ENCODE data around the gene N4BP3.
"Not testable (repeated sequence)": the region's sequence is repeated elsewhere in the genome, so short reads cannot be mapped to it uniquely, and the experiment has no call there.

The N4BP3 gene

DNA sequence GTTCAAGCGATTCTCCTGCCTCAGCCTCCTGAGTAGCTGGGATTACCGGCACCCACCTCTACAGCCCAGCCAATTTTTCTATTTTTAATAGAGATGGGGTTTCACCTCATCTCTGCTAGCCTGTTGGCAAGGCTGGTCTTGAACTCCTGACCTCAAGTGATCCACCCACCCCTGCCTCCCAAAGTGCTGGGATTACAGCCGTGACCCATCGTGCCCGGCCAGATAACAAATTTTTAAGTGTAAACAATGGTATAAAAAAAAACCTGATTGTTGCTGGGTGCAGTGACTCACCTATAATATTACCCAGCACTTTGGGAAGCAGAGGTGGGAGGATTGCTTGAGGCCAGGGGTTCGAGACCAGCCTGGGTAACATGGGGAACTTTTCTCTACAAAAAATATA, 28.0 kb upstream of the N4BP3 start:
- H3K36me3 Mint-ChIP-seq: no peaks in the 10 kb centered on the region
- DNase-seq (ENCODE audit: low spot score in 2 of 2) (no peak), ATAC-seq (no peak)
- H3K27ac Mint-ChIP-seq: no peak overlapping the region
- no peak overlapping the region for H3K4me3 Mint-ChIP-seq
- H3K4me1 Mint-ChIP-seq: no peaks in the 10 kb centered on the region
- no peaks in the 10 kb centered on the region for H3K9me3 Mint-ChIP-seq

DNA sequence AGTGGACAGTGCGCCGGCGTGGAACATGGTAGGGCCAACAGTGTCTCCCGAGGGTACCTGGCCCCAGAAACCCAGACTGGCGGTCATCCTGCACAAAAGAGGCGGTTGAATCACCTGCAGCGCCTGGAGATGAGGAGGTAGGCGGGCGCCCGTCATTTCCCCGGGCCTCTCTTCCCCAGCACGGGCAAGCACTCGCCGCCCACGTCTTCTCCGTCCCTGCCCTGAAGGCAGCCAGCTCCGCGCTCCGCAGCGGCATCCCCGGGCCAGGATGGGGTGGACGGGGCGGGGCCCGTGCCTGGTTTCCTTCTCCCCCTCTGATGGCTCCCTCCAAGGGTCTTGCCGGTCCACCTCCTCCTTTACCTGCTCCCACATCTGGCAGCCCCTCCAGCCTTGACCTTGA, 27.1 kb upstream of the N4BP3 start:
- no peak for ATAC-seq
- H3K36me3 Mint-ChIP-seq: no peaks in the 10 kb centered on the region
- DNase-seq (ENCODE audit: low spot score in 2 of 2): no peak
- peaks cover 1% of the 10 kb centered on the region for H3K9me3 Mint-ChIP-seq
- no peak overlapping the region for H3K4me3 Mint-ChIP-seq
- H3K4me1 Mint-ChIP-seq: no peaks in the 10 kb centered on the region
- no peak overlapping the region for H3K27ac Mint-ChIP-seq

DNA sequence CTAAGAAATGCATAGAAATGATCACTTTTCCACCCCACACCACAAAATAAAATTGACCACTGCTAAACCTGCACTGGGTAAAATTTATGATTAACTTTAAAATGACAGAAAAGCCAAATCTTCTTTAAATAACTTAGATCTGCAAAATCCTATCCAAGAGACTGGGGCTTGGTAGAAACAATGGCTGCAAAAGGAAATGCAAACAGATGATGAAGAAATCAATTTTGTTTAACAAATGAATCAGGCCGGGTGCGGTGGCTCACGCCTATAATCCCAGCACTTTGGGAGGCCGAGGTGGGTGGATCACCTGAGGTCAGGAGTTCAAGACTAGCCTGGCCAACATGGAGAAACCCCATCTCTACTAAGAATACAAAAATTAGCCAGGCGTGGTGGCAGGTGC, 26.1 kb upstream of the N4BP3 start:
- H3K9me3 Mint-ChIP-seq; H3K36me3 Mint-ChIP-seq; DNase-seq (ENCODE audit: low spot score in 2 of 2); H3K4me1 Mint-ChIP-seq; H3K27ac Mint-ChIP-seq; H3K4me3 Mint-ChIP-seq; ATAC-seq: not testable (repeated sequence)

DNA sequence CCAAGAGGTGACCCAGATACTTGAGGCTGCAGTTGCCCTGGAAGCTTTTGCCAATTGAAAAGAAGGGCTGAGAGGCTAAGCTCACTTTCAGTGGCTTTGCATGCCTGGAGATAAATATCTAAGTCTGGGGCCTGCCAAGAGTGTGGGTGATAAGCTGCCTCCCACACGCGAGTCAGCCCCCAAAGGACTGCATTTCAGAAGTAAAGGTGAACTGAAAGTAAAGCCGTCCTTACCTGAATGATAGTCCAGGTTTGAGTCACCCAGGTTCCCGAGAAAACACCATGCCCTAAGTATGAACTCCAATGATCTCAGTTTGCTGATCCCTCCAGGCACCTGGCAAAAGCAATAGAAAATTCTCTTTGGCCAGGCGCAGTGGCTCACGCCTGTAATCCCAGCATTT, 22.5 kb upstream of the N4BP3 start:
- DNase-seq (ENCODE audit: low spot score in 2 of 2) (no peak), ATAC-seq (no peak)
- no peak overlapping the region for H3K27ac Mint-ChIP-seq

DNA sequence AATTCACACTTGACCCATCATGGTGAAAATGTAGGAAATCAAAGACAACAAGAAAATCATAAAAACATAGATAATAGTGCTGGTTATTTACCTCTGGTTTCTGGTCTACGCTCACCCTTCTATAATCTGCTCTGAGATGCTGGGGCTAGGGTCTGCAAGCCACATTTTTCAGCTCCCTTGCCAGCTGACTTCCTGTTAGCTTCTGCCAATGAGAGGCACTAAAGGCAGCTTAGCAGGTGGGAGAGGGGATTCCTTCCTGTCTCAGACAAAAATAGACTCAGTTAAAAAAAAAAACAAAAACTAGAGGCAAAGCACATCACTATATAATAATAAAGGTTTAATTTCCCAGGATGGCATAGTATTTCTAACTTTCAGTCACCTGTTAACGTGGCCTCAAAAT, 20.2 kb upstream of the N4BP3 start:
- no peak overlapping the region for H3K4me3 Mint-ChIP-seq
- DNase-seq (ENCODE audit: low spot score in 2 of 2) (no peak), ATAC-seq (no peak)
- no peak overlapping the region for H3K27ac Mint-ChIP-seq
- peaks cover 8% of the 10 kb centered on the region for H3K4me1 Mint-ChIP-seq
- H3K9me3 Mint-ChIP-seq: peaks cover 5% of the 10 kb centered on the region
- no peaks in the 10 kb centered on the region for H3K36me3 Mint-ChIP-seq

More for the DNA sequence above, 22.5 kb upstream of the N4BP3 start:
- Mint-ChIP-seq H3K4me1 (peaks cover 8% of the 10 kb centered on the region), H3K4me3 (no peak overlapping the region), H3K9me3 (peaks cover 5% of the 10 kb centered on the region), H3K36me3 (no peaks in the 10 kb centered on the region)

DNA sequence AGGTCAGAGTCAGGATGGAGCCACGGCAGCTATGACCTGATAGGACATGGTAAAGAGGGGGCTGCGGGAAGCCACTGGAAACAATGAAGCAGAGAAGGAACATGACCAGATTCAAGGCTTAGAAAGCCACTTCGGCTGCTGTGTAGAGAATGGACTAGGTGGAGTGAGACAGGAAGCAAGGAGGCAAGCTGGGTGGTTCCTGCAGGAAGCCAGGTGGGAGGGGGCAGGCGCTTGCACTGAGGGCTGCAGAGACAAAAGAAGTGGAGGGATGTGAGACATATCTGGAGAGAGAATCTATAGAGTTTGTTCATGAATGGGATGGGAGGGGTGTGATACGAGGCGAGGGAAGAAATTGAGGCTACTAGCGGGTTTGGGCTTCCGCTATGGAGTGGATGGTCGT, 19.0 kb upstream of the N4BP3 start:
- ATAC-seq: no peak
- peaks cover 5% of the 10 kb centered on the region for H3K9me3 Mint-ChIP-seq

DNA sequence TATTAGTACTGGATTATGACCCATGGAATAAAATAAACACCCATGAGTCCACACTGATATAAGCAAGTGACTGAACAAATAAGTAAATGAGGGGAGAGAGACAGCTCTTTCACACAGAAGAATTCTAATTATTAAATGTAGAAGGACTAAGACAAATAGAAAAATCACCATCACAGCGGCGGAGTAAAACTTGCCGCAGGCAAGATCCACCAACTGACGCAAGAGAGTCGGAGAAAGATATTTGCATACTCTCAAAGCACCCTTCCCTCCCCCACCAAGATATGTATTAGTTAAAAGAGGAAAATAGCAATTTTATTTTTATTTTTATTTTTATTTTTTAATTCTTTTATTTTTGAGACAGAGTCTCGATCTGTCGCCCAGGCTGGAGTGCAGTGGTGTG, 14.6 kb upstream of the N4BP3 start:
- Mint-ChIP-seq H3K4me3 (no peak overlapping the region), H3K9me3 (no peaks in the 10 kb centered on the region), H3K36me3 (no peaks in the 10 kb centered on the region), H3K27ac (no peak overlapping the region), H3K4me1 (peaks cover 8% of the 10 kb centered on the region)
- ATAC-seq: no peak
- DNase-seq (ENCODE audit: low spot score in 2 of 2): no peak

More for the DNA sequence above, 19.0 kb upstream of the N4BP3 start:
- no peak overlapping the region for H3K27ac Mint-ChIP-seq
- no peak overlapping the region for H3K4me3 Mint-ChIP-seq
- no peaks in the 10 kb centered on the region for H3K36me3 Mint-ChIP-seq
- H3K4me1 Mint-ChIP-seq: peaks cover 8% of the 10 kb centered on the region
- DNase-seq (ENCODE audit: low spot score in 2 of 2): no peak

DNA sequence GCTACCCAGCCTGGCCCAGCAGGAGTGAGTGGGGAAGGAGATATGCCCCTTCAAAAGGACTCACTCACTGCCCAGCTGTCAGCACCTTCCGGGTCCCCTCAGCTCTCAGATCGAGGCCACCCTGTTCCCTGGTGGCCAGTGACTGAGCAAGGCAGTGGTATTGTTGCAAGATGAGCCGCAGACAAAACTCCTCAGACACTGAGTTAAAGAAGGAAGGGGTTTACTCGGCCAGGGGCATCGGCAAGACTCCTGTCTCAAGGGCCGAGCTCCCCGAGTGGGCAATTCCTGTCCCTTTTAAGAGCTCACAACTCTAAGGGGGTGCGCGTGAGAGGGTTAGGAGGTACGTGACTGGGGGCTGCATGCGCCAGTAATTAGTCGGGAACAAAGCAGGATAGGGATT, 9.7 kb upstream of the N4BP3 start:
- peaks cover 8% of the 10 kb centered on the region for H3K4me1 Mint-ChIP-seq
- no peak overlapping the region for H3K27ac Mint-ChIP-seq
- DNase-seq (ENCODE audit: low spot score in 2 of 2) (no peak), ATAC-seq (no peak)
- H3K36me3 Mint-ChIP-seq: no peaks in the 10 kb centered on the region
- H3K9me3 Mint-ChIP-seq: no peaks in the 10 kb centered on the region
- H3K4me3 Mint-ChIP-seq: no peak overlapping the region

DNA sequence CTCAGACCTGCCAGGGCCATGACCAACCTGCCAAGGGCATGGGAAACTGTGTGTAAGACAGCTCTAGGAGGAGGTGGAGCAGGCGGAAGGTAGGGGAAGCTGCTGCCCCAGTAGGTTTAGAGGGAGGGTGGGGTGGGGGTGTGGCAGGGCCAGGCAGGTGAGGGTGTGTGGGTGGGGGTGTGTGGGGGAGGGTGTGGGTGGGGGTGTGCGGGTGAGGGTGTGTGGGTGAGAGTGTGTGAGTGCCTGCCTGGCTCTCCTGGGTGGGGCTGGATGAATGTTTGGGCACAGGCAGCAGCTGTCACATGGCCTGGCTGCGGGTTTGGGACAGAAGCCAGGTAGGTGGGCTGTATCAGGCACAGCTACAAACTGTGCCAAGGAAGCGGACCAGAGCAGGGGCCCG, 8.8 kb upstream of the N4BP3 start:
- H3K4me1 Mint-ChIP-seq: peaks cover 8% of the 10 kb centered on the region
- H3K9me3 Mint-ChIP-seq: no peaks in the 10 kb centered on the region
- ATAC-seq (no peak), DNase-seq (ENCODE audit: low spot score in 2 of 2) (no peak)
- H3K36me3 Mint-ChIP-seq: no peaks in the 10 kb centered on the region
- no peak overlapping the region for H3K4me3 Mint-ChIP-seq
- H3K27ac Mint-ChIP-seq: no peak overlapping the region

DNA sequence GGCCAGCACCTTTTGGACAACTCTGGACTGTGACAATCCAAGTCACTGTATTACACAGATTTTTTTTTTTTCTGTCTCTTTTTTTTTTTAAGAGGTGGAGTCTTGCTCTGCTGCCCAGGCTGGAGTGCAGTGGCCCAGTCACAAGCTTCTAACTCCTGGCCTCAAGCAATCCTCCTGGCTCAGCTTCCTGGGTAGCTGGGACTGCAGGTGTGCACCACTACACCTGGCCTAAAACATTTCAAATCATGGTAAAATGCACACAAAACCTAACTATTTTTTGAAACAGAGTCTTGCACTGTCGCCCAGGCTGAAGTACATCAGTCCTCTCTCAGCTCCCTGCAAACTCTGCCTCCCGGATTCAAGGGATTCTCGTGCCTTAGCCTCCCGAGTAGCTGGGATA, 7.2 kb upstream of the N4BP3 start:
- H3K4me1 Mint-ChIP-seq: peaks cover 8% of the 10 kb centered on the region
- H3K36me3 Mint-ChIP-seq: no peaks in the 10 kb centered on the region
- no peak overlapping the region for H3K4me3 Mint-ChIP-seq
- no peak overlapping the region for H3K27ac Mint-ChIP-seq
- no peaks in the 10 kb centered on the region for H3K9me3 Mint-ChIP-seq
- ATAC-seq (no peak), DNase-seq (ENCODE audit: low spot score in 2 of 2) (no peak)

DNA sequence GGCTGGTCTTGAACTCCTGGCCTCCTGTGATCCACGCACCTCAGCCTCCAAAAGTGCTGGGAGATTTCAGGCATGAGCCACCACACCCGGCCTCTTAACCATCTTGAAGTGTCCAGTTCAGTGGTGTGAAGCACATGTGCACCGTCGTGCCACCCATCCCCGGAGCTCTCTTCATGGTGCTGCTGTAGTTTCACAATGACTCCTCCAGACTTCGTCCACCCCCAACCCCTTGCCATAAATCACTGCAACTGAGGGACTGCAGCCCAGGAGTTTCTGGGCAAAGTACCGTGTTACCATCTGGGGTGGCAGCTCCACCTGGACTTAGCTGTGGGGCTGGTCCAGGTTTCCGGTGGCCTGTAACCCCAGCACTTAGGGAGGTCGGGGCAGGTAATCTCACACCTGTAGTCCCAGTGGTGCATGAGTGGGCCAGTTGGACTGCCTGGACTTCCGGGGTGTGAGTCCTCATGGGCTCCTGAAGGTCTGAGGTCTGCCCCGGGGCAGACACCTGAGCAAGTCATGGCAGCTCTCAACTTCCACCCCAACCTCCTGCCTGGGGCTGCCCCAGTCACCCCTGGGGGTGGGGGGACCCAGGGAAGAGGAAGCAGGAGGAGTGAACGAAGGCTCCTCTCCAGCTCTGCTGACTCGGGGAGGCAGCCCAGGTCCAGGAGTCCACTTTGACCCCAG, 6.6 kb upstream of the N4BP3 start:
- no peak for DNase-seq (ENCODE audit: low spot score in 2 of 2)
- ATAC-seq: peak; percentile 33
- Mint-ChIP-seq H3K4me1 (peaks cover 8% of the 10 kb centered on the region), H3K9me3 (no peaks in the 10 kb centered on the region), H3K36me3 (no peaks in the 10 kb centered on the region), H3K4me3 (no peak overlapping the region), H3K27ac (no peak overlapping the region)

DNA sequence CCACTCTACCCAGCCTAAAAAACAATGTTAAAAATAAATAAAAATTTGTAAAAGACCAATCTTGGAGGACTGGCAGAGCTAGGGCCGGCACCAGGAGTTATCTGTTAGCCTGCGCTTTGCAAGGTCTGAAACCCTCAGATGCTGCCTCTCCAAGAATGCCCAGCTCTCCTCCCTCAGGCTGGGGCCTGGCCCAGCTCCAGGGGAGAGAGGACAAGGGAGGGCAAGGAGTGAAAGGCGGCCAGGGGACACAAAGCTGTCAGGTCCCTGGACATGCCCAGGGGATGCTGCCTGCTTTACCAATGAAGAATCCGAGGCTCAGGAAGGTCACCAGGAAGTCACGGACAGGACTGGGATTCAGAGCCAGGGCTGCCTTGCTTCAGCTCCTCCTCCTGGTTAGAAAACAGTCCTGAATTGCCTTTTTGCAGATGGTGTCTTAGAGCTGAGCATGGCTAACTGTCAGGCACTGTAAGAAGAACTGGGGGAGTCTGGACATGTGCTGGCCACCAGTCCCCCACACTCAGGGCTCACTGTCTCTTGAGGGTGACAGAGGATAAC, 5.5 kb upstream of the N4BP3 start:
- no peak overlapping the region for H3K4me3 Mint-ChIP-seq
- DNase-seq (ENCODE audit: low spot score in 2 of 2) (no peak), ATAC-seq (no peak)
- no peaks in the 10 kb centered on the region for H3K36me3 Mint-ChIP-seq
- H3K4me1 Mint-ChIP-seq: peaks cover 11% of the 10 kb centered on the region
- no peak overlapping the region for H3K27ac Mint-ChIP-seq
- H3K9me3 Mint-ChIP-seq: no peaks in the 10 kb centered on the region

DNA sequence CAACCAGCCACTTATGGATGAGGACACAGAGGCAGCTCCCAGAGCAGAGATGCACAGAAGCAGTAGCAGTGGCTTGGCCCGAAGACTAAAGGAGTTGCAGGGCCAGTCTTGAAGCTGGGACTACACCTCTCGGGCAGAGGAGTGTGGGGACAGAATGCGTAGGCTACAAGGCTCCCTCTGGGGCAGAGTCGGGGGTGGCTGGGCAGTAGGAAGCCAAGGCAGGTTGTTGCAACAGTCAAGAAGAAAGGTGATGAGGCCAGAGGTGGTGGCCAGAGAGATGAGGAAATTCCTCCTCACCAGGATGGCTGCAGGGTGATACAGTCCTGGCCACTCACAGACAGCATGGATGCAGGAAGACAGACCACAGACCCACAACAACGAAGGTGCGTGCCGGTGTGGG, 4.9 kb upstream of the N4BP3 start:
- Mint-ChIP-seq H3K4me3 (no peak overlapping the region), H3K36me3 (no peaks in the 10 kb centered on the region), H3K9me3 (no peaks in the 10 kb centered on the region), H3K27ac (no peak overlapping the region), H3K4me1 (peaks cover 14% of the 10 kb centered on the region)
- DNase-seq (ENCODE audit: low spot score in 2 of 2): no peak
- ATAC-seq: no peak

DNA sequence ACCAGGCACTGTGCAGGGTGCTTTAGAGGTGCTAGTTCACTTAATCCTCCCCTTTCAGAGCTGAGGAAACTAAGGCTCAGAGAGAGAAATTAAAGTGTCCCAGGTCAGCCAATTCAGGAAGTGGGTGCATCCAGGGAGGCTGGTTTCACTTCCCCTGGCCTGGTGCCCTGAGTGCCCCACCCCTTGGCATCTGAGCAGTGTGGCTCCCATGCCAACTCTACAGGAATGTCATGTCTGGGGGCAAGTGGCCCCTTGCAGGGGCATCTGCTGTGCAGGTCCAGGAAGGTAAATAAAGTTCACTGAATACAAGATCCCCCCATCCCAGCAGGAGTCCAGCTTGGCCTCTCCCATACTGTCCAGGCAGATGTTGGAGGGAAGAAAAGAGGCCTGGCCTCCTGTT, 4.4 kb upstream of the N4BP3 start:
- Mint-ChIP-seq H3K9me3 (no peaks in the 10 kb centered on the region), H3K4me3 (no peak overlapping the region), H3K4me1 (peaks cover 14% of the 10 kb centered on the region), H3K27ac (no peak overlapping the region), H3K36me3 (peaks cover under 1% of the 10 kb centered on the region)
- ATAC-seq (no peak), DNase-seq (ENCODE audit: low spot score in 2 of 2) (no peak)

DNA sequence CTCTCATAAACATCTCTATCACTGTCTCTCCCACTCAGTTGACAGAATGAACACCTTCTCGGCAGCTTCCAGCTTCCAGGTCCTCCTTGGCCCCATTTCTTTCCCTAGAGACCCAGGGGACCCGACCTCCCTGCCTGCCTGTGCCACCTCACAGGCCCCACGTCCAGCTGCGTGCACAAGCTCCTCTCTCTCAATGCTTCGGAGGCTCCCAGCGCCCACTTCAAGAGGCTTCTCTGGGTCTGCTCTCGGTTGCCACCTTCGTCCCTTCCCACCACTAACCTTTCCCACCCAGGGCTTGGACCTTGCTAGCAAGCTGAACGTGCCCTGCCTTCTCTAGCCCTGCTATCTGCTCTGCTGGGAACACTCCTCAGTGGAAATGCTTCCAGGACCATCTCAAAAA, 2.8 kb upstream of the N4BP3 start:
- ATAC-seq (no peak), DNase-seq (ENCODE audit: low spot score in 2 of 2) (no peak)
- Mint-ChIP-seq H3K27ac (no peak overlapping the region), H3K9me3 (no peaks in the 10 kb centered on the region), H3K4me1 (peaks cover 21% of the 10 kb centered on the region), H3K36me3 (peaks cover 13% of the 10 kb centered on the region), H3K4me3 (no peak overlapping the region)

DNA sequence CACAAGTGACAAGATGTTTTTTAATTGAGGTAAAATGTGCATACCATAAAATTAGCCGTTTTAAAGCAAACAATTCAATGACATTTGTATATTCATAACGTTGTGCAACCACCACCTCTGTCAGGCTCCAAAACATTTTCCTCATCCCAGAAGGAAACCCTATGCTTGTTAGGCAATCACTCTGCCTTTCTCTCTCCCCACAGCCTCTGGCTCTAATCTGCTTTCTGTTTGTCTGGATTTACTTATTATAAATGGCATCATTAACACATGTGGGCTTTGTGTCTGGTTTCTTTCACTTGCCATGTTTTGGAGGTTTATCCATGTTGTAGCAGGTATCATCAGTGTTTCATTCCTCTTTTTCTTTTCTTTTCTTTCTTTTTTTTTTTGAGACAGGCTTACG, 1.4 kb upstream of the N4BP3 start:
- H3K4me1 Mint-ChIP-seq: peaks cover 35% of the 10 kb centered on the region
- H3K36me3 Mint-ChIP-seq: peaks cover 27% of the 10 kb centered on the region
- no peak for ATAC-seq
- no peak overlapping the region for H3K4me3 Mint-ChIP-seq
- no peak for DNase-seq (ENCODE audit: low spot score in 2 of 2)
- no peaks in the 10 kb centered on the region for H3K9me3 Mint-ChIP-seq
- no peak overlapping the region for H3K27ac Mint-ChIP-seq

DNA sequence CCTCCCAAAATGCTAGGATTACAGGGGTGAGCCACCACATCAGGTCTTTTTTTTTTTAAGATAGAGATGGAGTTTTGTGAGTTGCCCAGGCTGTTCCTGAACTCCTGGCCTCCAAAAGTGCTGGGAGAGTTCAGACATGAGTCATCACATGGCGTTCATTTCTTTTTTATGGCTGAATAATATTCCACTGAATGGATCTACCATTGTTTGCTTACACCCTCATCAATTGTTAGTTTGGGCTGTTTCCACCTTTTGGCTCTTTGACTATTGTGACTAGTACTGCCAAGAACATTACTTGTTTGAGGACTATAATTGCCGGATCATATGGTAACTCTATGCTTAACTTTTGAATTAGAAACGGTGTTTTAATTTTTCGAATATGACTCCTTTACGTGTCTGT, 787 bp upstream of the N4BP3 start:
- H3K27ac Mint-ChIP-seq: peak overlapping the region; percentile 86
- H3K4me1 Mint-ChIP-seq: peaks cover 39% of the 10 kb centered on the region
- H3K36me3 Mint-ChIP-seq: peaks cover 28% of the 10 kb centered on the region

More for the DNA sequence above, 787 bp upstream of the N4BP3 start:
- ATAC-seq (no peak), DNase-seq (ENCODE audit: low spot score in 2 of 2) (no peak)
- Mint-ChIP-seq H3K4me3 (peak overlapping the region; percentile 98), H3K9me3 (no peaks in the 10 kb centered on the region)
